IPS-18a (cell line): ENCODE measurements around the gene DSCAML1.

Source experiments
- H3K27ac ChIP-seq: one replicate; pipeline ENCODE4 v1.5.1; 2013; ENCODE audit warnings: low read length
- H3K27me3 ChIP-seq: one replicate; pipeline ENCODE4 v1.6.1; 2013; ENCODE audit warnings: mild to moderate bottlenecking, low read length; ENCODE audit not compliant: control insufficient read depth, insufficient read depth
- H3K36me3 ChIP-seq: one replicate; pipeline ENCODE4 v1.6.1; 2013; ENCODE audit warnings: low read depth, low read length; ENCODE audit not compliant: control insufficient read depth
- H3K4me1 ChIP-seq: one replicate; pipeline ENCODE4 v1.6.1; 2013; ENCODE audit warnings: low read depth, low read length; ENCODE audit not compliant: control insufficient read depth
- H3K4me3 ChIP-seq: one replicate; pipeline ENCODE4 v1.5.1; 2013; ENCODE audit warnings: low read length
- H3K9ac ChIP-seq: one replicate; pipeline ENCODE4 v1.6.1; 2013; ENCODE audit warnings: mild to moderate bottlenecking, low read length, moderate library complexity
- H3K9me3 ChIP-seq: one replicate; pipeline ENCODE4 v1.6.1; 2013; ENCODE audit warnings: low read depth, low read length; ENCODE audit not compliant: control insufficient read depth

DSCAML1 gene

DNA sequence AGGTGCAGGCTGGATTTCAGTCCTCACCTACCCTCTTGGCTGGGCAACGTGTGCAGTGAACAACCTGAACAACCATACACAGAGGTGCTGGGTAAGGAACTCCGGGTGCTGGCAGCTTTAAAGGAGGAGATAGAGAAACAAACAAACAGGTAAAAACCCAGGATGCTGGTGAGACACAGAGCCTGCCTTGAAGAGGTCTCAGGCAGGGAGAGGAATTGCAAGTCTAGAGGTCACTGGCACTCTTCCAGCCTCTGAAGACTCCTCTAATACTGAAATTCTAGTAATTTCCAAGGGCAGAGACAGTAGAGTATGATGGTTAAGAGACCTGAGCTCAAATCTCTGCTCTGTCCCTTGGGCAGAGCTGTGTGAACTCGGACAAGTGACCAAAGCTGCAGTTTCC, 276.8 kb downstream of the DSCAML1 start:
- H3K4me3 ChIP-seq = no peak overlapping the region
- H3K27me3 ChIP-seq = no peaks in the 10 kb centered on the region
- no peak overlapping the region for H3K9ac ChIP-seq
- no peak overlapping the region for H3K27ac ChIP-seq
- H3K4me1 ChIP-seq = no peaks in the 10 kb centered on the region
- no peaks in the 10 kb centered on the region for H3K36me3 ChIP-seq
- no peaks in the 10 kb centered on the region for H3K9me3 ChIP-seq

DNA sequence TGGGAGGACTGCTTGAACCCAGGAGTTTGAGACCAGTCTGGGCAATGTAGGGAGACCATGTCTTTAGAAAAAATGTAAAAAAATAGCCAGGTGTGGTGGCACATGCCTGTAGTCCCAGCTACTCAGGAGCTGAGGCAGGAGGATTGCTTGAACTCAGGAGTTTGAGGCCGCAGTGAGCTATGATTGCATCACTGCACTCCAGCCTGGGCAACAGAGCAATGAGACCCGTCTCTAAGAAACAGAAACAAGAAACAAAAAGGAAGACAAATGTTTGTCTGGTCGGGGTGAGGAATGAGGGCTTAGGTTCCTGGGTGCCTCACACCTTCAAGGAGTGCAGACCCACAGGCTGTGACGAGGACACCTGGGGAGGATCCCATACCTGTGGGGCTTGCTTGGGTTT, 277.4 kb downstream of the DSCAML1 start:
- Histone ChIP-seq H3K9me3 (no peaks in the 10 kb centered on the region), H3K4me3 (no peak overlapping the region), H3K4me1 (no peaks in the 10 kb centered on the region), H3K36me3 (no peaks in the 10 kb centered on the region), H3K27ac (no peak overlapping the region), H3K9ac (no peak overlapping the region), H3K27me3 (no peaks in the 10 kb centered on the region)

DNA sequence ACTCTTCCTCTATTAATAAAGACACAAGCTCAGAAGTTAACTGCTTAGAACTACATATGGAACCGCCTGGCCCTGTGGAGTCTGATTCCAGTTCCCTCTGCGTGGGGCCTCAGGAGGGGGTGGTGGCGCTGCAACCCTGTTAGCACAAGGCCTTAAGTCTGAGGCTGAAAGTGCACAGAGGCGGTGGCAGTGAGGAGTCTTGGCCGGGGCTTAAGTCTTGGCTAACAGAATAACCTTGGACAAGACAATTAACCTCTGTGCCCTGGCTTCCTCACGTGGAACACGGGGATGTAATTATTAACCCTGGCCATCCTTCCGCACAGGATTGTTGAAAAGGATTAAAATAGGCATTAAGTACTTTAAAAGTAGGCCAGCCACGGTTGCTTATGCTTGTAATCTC, 277.8 kb downstream of the DSCAML1 start:
- no peaks in the 10 kb centered on the region for H3K4me1 ChIP-seq

DNA sequence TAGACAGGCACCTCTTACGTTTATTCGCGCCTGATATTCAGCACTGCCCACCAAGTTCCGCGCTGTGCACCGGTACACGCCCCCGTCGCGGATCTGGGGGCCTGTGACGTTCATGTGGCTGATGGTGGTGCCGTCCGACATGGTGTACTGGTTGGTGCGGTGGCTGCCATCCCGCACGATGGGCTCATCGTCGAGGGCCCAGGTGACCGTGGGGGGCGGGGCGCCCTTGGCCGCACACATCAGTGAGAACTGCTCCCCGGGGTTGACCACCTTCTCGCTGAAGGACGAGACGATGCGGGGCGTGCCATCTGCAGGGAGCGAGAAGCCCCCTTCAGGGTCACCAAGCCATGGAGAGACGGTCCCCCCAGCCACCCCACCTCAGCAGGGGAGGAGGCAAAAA, 278.6 kb downstream of the DSCAML1 start:
- Histone ChIP-seq H3K27ac (no peak overlapping the region), H3K4me1 (no peaks in the 10 kb centered on the region), H3K36me3 (no peaks in the 10 kb centered on the region), H3K4me3 (no peak overlapping the region), H3K27me3 (no peaks in the 10 kb centered on the region), H3K9ac (no peak overlapping the region), H3K9me3 (no peaks in the 10 kb centered on the region)

More for the DNA sequence above, 277.8 kb downstream of the DSCAML1 start:
- no peaks in the 10 kb centered on the region for H3K36me3 ChIP-seq
- no peak overlapping the region for H3K4me3 ChIP-seq
- no peak overlapping the region for H3K27ac ChIP-seq
- H3K9me3 ChIP-seq = no peaks in the 10 kb centered on the region
- no peak overlapping the region for H3K9ac ChIP-seq
- no peaks in the 10 kb centered on the region for H3K27me3 ChIP-seq

DNA sequence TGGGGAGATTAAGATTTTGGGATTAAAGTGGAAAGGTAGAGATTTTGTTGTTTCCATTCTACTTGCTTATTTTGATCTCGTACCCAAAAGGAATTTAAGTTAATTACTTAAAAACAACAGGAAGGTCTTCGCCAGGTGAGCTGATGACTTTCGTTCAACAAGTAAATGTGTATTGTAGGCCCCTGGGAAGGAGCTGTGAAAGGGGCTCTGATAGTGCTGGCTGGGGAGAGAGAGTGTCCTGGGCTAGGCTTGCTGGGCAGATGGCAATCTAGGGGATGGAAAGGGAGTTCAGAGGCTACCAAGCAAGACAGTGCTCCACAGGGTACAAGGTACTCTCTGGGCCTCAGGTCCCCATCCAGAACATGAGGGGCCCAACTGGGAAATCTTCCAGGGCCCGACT, 279.9 kb downstream of the DSCAML1 start:
- H3K27me3 ChIP-seq = no peaks in the 10 kb centered on the region
- H3K9ac ChIP-seq = no peak overlapping the region
- H3K9me3 ChIP-seq = no peaks in the 10 kb centered on the region
- peaks cover 4% of the 10 kb centered on the region for H3K4me1 ChIP-seq
- no peak overlapping the region for H3K27ac ChIP-seq
- no peak overlapping the region for H3K4me3 ChIP-seq
- H3K36me3 ChIP-seq = no peaks in the 10 kb centered on the region

DNA sequence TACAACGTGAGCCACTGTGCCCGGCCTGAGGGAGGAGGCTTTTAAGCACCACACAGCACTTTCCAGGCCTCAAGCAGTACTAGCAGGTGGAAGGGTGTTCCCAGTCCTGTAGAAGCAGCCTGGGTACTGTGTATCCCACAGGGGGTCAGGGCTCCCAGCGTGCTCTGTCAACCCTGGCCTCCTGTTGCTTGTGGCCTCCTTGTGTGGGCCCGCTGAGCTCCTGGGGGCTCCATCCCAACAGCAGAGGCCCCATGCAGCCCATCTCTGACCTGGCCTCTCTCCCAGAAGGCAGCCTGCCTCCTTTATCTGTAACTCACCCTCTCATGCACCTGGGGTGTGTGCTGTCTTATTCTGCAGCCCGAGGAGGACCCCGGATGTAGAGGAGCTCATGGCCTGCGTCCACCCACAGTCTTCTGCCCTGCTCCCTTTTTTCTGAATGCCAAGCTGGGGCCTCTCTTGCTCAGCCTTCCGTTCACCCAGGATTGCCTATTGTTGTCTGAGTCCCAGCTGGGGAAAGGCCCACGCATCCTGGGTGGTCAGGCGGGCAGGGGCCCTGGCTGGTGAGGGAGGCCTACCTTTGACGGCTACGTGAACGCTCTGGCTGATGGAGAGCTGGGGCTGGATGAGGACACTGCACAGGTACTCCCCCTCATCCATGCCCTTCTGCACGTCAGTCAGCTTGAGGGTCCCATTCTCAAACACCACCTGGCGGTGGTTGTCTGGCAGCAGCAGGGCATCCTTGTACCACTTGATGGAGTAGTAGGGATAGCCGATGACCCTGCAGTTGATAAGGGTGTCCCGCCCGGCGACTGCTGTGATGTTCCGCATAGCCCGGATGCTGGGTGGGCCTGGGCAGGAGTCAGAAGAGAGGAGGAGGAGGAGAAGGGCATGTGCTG, 280.9 kb downstream of the DSCAML1 start:
- no peaks in the 10 kb centered on the region for H3K36me3 ChIP-seq
- H3K27me3 ChIP-seq = no peaks in the 10 kb centered on the region

DNA sequence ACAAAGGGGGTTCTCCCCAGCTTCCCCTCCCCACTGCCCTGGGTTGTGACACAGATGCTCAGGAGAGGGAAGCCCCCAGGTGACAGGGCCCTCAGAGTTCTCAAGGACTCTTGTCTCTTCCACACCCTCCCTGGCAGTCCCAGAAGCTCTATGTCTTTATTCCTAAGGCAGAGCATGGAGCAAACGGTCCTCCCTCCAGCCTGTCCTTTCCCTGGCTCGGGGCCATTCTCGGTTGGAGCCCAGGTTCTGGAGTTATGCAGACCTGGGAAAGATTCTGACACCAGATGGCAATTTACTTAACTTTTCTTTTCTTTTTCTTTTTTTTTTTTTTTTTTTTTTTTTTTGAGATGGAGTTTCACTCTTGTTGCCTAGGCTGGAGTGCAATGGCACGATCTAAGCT, 282.8 kb downstream of the DSCAML1 start:
- no peaks in the 10 kb centered on the region for H3K27me3 ChIP-seq
- no peaks in the 10 kb centered on the region for H3K36me3 ChIP-seq
- H3K4me3 ChIP-seq = no peak overlapping the region
- no peak overlapping the region for H3K9ac ChIP-seq
- peaks cover 10% of the 10 kb centered on the region for H3K4me1 ChIP-seq
- no peak overlapping the region for H3K27ac ChIP-seq
- no peaks in the 10 kb centered on the region for H3K9me3 ChIP-seq

More for the DNA sequence above, 280.9 kb downstream of the DSCAML1 start:
- peaks cover 10% of the 10 kb centered on the region for H3K4me1 ChIP-seq
- no peak overlapping the region for H3K27ac ChIP-seq
- H3K9me3 ChIP-seq = no peaks in the 10 kb centered on the region
- no peak overlapping the region for H3K9ac ChIP-seq
- H3K4me3 ChIP-seq = no peak overlapping the region

DNA sequence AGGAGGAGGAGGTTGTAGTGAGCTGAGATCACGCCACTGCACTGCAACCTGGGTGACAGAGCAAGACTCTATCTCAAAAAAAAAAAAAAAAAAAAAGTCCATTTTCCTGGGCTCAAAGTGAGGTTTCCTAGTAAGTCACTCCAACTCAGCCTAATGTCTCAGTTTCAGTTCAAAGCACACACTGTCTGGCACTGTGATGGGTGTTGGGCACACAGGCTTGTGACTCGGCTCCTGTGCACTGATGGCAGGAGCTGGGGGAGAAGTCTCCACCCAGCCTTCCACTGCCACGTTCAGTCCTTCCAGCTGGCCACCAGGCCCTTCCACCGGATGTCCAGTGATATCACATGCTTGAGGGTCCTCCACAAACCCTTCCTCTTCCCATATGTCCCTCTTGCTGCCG, 283.4 kb downstream of the DSCAML1 start:
- no peaks in the 10 kb centered on the region for H3K27me3 ChIP-seq
- no peaks in the 10 kb centered on the region for H3K9me3 ChIP-seq
- no peak overlapping the region for H3K27ac ChIP-seq
- H3K4me1 ChIP-seq = peaks cover 10% of the 10 kb centered on the region
- no peaks in the 10 kb centered on the region for H3K36me3 ChIP-seq
- no peak overlapping the region for H3K4me3 ChIP-seq
- H3K9ac ChIP-seq = no peak overlapping the region

DNA sequence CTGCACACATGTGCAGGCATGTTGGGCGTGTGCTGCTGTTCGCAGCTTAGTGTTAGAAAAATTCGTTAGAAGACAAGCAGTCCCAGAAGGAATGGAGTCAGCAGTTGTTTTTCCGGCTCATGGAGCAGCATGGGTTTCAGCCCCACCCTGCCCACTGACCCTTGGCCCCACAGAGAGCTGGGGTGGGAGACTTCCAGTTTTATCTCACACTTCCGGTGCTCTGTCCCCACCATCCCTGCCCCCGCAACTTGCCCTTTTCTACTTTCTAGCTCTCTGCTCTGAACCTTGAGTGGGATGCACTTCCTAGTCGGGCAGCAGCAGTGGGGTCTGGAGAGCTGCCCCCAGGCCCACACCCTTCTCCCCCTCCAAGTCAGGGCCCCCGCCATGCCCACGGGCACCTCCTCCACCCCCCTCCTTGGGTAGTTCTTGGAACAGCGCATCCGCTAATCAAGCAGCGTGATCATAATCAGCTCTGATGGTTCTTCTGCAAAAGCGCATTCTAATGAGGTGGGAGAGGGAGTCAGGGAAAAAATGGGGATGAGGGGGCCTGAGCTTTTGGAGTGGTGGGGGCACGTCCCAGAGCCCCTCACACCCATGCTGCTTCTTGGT, 285.0 kb downstream of the DSCAML1 start:
- Histone ChIP-seq H3K4me3 (no peak overlapping the region), H3K9me3 (no peaks in the 10 kb centered on the region), H3K4me1 (peaks cover 10% of the 10 kb centered on the region), H3K36me3 (no peaks in the 10 kb centered on the region), H3K27ac (no peak overlapping the region), H3K27me3 (no peaks in the 10 kb centered on the region), H3K9ac (no peak overlapping the region)

DNA sequence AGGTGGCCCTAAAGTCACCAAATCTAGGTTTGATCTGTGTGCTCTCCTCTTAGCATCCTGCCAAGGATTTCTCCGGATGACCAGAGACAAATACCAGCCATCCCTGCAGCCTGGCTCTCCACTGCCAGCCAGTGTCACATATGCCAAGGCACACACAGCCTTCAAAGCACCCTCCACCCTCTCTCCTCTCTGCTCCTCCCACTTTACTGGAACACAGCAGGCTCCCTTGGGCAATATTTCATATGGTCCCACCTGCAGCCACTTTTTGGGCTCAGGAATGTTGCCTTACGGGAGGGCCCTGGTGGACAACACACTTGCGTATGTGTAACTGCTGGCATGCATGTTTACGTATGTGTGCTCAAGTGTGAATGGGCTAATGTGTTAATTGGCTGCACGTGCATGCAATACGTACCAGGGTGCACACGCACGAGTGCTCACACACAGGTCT, 285.5 kb downstream of the DSCAML1 start:
- Histone ChIP-seq H3K27ac (no peak overlapping the region), H3K27me3 (no peaks in the 10 kb centered on the region), H3K4me3 (no peak overlapping the region), H3K9me3 (no peaks in the 10 kb centered on the region), H3K36me3 (no peaks in the 10 kb centered on the region), H3K4me1 (peaks cover 10% of the 10 kb centered on the region), H3K9ac (no peak overlapping the region)

DNA sequence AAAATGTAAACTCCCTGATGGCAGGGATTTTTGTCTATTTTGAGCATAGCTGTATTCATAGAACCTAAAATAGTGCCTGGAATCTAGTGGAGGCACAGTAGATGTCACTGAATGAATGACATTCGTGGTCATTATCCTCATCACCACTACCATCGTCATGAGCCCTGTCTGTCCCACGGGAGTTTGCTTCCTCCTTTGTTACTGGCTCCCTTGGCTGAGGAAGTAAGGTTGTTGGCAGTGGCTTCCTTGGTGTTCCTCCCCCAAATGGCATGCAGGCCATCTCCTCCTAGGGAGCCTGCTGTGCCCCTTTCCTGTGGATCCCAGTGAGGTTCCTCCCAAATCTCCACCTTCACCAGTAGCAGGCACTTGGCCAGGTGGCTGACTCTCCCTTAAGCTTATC, 286.4 kb downstream of the DSCAML1 start:
- no peaks in the 10 kb centered on the region for H3K27me3 ChIP-seq
- H3K36me3 ChIP-seq = no peaks in the 10 kb centered on the region
- H3K4me1 ChIP-seq = peaks cover 10% of the 10 kb centered on the region
- no peaks in the 10 kb centered on the region for H3K9me3 ChIP-seq
- H3K9ac ChIP-seq = no peak overlapping the region
- no peak overlapping the region for H3K4me3 ChIP-seq
- H3K27ac ChIP-seq = no peak overlapping the region

DNA sequence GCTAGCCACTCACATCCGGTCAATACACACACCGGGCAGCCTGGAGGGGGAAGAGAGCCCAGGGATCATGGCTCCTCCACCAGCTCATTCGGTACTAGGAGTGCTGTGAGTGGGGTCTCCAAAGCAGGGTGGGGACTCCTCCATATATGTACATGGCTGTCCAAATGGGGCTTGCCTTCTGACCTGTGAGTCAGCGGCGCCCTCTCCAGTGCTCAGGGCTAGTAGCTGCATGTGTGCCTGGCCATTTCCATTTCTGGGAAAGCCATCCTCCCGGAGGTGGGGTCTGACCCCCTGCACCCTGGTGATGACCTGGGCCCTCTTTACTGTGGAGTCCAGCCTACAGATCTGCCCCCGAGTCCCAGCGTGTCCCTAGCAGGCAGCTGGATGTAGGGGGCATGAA, 287.5 kb downstream of the DSCAML1 start:
- Histone ChIP-seq H3K9me3 (no peaks in the 10 kb centered on the region), H3K4me1 (peaks cover 10% of the 10 kb centered on the region), H3K36me3 (no peaks in the 10 kb centered on the region), H3K27me3 (no peaks in the 10 kb centered on the region), H3K9ac (no peak overlapping the region), H3K27ac (no peak overlapping the region), H3K4me3 (no peak overlapping the region)
